Hematopoietic multipotent progenitor cell (in vitro differentiated cells): Measurements from ENCODE around the gene LSAMP. TPM values are rescaled to one million over a fixed set of nuclear protein-coding genes. Genes with fewer than 3 reads are reported as not detected.

Experiments
- DNase-seq, 3 donors: peaks; one replicate each; pipeline ENCODE4 v3.0.0-alpha.2; 2011 to 2015; ENCODE audit warnings: low read depth in 2 of 3, low spot score in 2 of 3
- total RNA-seq: library from RNA; depleted of rRNA; stranded (reverse); fragments of >200 nt; gene quantifications from one replicate; pipeline ENCODE4 v1.2.3, GENCODE V29; 2012

Gene LSAMP
- total RNA-seq, 1 donor = 0.27 TPM

GRCh38 chr3:116300226-116300625 lies 145.1 kb downstream of the LSAMP start:
- DNase-seq = no peak

- DNase-seq = no peak
These were observed 145.6 kb downstream of the LSAMP start for GRCh38 chr3:116299646-116300081.

- DNase-seq = no peak
These were observed 147.1 kb downstream of the LSAMP start for GRCh38 chr3:116298151-116298550.

GRCh38 chr3:116291141-116291540 lies 154.1 kb downstream of the LSAMP start:
- DNase-seq = no peak

- no peak for DNase-seq
These were observed 156.8 kb downstream of the LSAMP start for GRCh38 chr3:116288485-116288884.

- no peak for DNase-seq
These were observed 159.4 kb downstream of the LSAMP start for GRCh38 chr3:116285781-116286421.

GRCh38 chr3:116281313-116282143 lies 163.8 kb downstream of the LSAMP start:
- no peak for DNase-seq

- DNase-seq = no peak
These were observed 165.1 kb downstream of the LSAMP start for GRCh38 chr3:116280130-116280740.

- DNase-seq = no peak
These were observed 168.6 kb downstream of the LSAMP start for GRCh38 chr3:116276675-116277074.

- DNase-seq = no peak
These were observed 175.2 kb downstream of the LSAMP start for GRCh38 chr3:116270056-116270455.

- no peak for DNase-seq
These were observed 178.2 kb downstream of the LSAMP start for GRCh38 chr3:116267116-116267515.

GRCh38 chr3:116265976-116266584 lies 179.2 kb downstream of the LSAMP start:
- no peak for DNase-seq

- no peak for DNase-seq
These were observed 180.0 kb downstream of the LSAMP start for GRCh38 chr3:116265320-116265695.

GRCh38 chr3:116264546-116265319 lies 180.6 kb downstream of the LSAMP start:
- no peak for DNase-seq

GRCh38 chr3:116263842-116264545 lies 181.3 kb downstream of the LSAMP start:
- no peak for DNase-seq

- no peak for DNase-seq
These were observed 184.8 kb downstream of the LSAMP start for GRCh38 chr3:116260491-116260890.

GRCh38 chr3:116259984-116260383 lies 185.3 kb downstream of the LSAMP start:
- DNase-seq = no peak

GRCh38 chr3:116256843-116257485 lies 188.3 kb downstream of the LSAMP start:
- DNase-seq = no peak

GRCh38 chr3:116254541-116254940 lies 190.7 kb downstream of the LSAMP start:
- DNase-seq = no peak
